ENCODE measurements around the gene STAT5B.

GRCh38 chr17:42296012-42296411 lies 19.8 kb upstream of the STAT5B start:
- TF ChIP-seq MTA3 (IDR thresholded peaks at IDR 0.05; ENCODE audit: borderline replicate concordance) (no peak), SETDB1 (IDR thresholded peaks at IDR 0.05; ENCODE audit: low read length) (no peak), STAT6 (CRISPR knock-in tag; IDR thresholded peaks at IDR 0.05) (no peak), GABPA (tag; conservative IDR thresholded peaks at IDR 0.05; ENCODE audit: low read depth) (no peak), CTCF (IDR thresholded peaks at IDR 0.05 in 2 of 3, conservative IDR thresholded peaks at IDR 0.05 in 1 of 3; ENCODE audit: insufficient read depth in 2 of 3, low read depth in 1 of 3, low read length in 3 of 3) (no peak)

All from K562 (cell line).